ENCODE measurements around the gene INAFM2. TPM values are rescaled to one million over a fixed set of nuclear protein-coding genes. Genes with fewer than 3 reads are reported as not detected.

Gene INAFM2
- polyA plus RNA-seq, 2 donors, result 6.4 to 7.0 TPM

DNA sequence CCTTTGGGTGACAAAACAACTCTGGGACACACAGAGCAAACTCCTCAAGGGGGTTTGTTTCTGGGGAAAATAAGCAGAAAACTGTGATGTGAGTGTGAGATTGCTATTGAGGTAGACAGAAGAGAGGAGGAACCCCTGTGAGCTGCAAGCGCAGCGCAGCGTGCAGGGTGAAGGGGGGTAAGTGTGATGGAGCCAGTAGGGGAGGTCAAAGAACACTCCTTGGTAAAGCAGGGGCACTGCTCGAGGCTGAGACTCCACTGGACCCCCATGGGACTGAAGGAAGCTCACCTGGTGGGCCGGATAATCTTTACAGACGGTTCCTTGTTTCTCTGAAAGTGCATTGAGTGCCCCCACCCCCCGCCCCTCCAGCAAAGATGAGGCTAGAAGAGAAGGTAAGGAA lies 7.5 kb downstream of the INAFM2 start:
- H3K27me3 ChIP-seq (ENCODE audit: control insufficient read depth in 1 of 2, insufficient read depth in 2 of 2, low read length in 2 of 2), result no peaks in the 10 kb centered on the region
- H3K9me3 ChIP-seq (ENCODE audit: control insufficient read depth in 2 of 2, insufficient read depth in 1 of 2, low read depth in 1 of 2, low read length in 1 of 2), result no peaks in the 10 kb centered on the region
- no peak overlapping the region for H3K4me3 ChIP-seq (ENCODE audit: low read depth in 1 of 2, low read length in 2 of 2)
- peaks cover 10 to 23% of the 10 kb centered on the region in 2 donors for H3K4me1 ChIP-seq (ENCODE audit: control insufficient read depth in 2 of 2, insufficient read depth in 2 of 2, low read length in 1 of 2)
- no peaks in the 10 kb centered on the region for H3K36me3 ChIP-seq (ENCODE audit: control insufficient read depth in 2 of 2, insufficient read depth in 2 of 2, low read length in 1 of 2)
- H3K27ac ChIP-seq (ENCODE audit: low read depth in 2 of 2, low read length in 1 of 2), result peak overlapping the region in 1 of 2 donors; percentile 51
- WGBS, 2 donors, result 91 to 92% methylated on average over 7 of the region's 7 CpGs

DNA sequence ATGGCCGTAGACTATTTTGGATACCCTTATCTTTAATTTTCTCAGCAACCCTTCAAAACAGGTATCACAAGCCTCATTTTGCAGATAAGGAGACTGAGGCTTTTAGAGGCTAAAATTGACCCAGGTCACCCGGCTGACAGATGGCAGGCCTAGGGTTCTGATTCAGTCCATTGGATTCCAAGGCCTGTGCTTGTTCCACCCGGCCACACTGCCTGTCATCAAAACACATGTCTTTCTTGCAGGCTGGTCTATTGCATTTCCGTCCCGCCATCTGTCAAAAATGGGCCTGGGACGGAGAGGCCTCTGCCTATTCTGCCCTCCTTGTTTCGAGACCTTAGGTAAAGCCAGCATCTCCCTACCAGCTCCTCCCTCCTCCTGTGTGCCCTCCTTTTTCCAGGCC lies 8.1 kb downstream of the INAFM2 start:
- no peaks in the 10 kb centered on the region for H3K36me3 ChIP-seq (ENCODE audit: control insufficient read depth in 2 of 2, insufficient read depth in 2 of 2, low read length in 1 of 2)
- H3K27ac ChIP-seq (ENCODE audit: low read depth in 2 of 2, low read length in 1 of 2), result no peak overlapping the region
- H3K4me3 ChIP-seq (ENCODE audit: low read depth in 1 of 2, low read length in 2 of 2), result no peak overlapping the region
- 93 to 97% methylated on average over 7 of the region's 7 CpGs for WGBS, 2 donors
- H3K27me3 ChIP-seq (ENCODE audit: control insufficient read depth in 1 of 2, insufficient read depth in 2 of 2, low read length in 2 of 2), result no peaks in the 10 kb centered on the region
- H3K4me1 ChIP-seq (ENCODE audit: control insufficient read depth in 2 of 2, insufficient read depth in 2 of 2, low read length in 1 of 2), result peaks cover 15 to 27% of the 10 kb centered on the region in 2 donors
- H3K9me3 ChIP-seq (ENCODE audit: control insufficient read depth in 2 of 2, insufficient read depth in 1 of 2, low read depth in 1 of 2, low read length in 1 of 2), result no peaks in the 10 kb centered on the region

DNA sequence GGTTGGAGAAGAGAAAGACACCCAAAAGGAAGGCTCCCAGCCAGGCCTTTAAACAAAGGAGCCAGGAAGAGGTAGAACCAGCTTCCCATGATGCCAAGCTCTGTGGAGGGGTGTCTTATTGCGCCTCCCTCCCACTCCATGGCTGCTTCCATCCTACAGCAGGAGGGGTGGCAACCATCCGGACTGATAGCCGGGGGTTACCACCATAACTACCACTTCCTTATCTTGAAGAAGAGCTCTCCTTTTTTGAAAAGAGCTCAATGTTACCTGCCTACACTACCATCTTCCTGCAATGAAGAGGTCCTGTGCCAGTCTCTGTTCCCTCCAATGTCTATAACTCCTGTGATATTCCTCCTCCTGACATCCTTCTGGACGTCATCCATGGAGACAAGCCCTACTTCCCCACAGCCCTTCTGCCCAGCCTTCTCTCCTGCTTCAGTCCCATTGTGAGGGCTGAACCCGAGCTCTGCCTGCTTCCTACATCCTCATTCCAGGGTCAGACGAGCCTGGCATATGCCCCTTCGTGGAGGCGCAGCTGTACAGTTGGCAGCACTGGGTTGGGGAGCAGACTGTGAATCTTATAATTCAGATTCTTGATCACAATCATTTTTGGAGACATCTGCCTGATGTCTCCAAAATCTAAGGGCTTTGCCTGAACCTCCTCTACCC lies 8.8 kb downstream of the INAFM2 start:
- peaks cover 15 to 27% of the 10 kb centered on the region in 2 donors for H3K4me1 ChIP-seq (ENCODE audit: control insufficient read depth in 2 of 2, insufficient read depth in 2 of 2, low read length in 1 of 2)

DNA sequence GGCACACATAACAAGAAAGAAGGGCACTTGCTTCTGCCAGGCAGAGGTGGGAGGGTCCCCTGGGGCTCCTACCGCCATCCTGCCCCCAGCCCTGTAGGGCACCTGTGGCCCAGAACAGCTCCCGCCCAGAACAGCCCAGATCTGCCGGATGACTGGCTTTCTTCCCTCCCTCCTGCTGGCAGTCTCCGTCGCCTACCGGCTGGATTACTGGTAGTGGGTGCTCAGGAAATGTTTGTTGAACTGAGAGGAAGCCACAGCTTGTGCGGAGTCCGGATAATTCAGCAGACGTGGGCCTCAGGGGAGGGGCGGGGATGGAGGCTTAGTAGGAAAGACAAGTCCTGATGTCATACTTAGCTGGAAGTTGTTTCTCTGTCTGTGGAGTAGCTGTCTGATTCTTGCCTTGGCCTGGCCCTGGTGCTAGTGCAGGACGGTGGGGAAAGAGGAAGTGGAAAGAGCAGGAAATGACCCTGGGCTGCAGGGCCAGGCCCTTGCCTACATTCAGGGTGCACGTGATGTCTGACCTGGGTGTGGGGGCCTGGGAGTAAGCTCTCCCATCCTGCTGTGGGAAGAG lies 10.5 kb downstream of the INAFM2 start:
- H3K4me1 ChIP-seq (ENCODE audit: control insufficient read depth in 2 of 2, insufficient read depth in 2 of 2, low read length in 1 of 2), result peaks cover 19 to 43% of the 10 kb centered on the region in 2 donors
- H3K36me3 ChIP-seq (ENCODE audit: control insufficient read depth in 2 of 2, insufficient read depth in 2 of 2, low read length in 1 of 2), result peaks cover 0 to 11% of the 10 kb centered on the region in 2 donors
- H3K4me3 ChIP-seq (ENCODE audit: low read depth in 1 of 2, low read length in 2 of 2), result no peak overlapping the region
- H3K27ac ChIP-seq (ENCODE audit: low read depth in 2 of 2, low read length in 1 of 2), result peak overlapping the region; percentile 84 to 87
- H3K27me3 ChIP-seq (ENCODE audit: control insufficient read depth in 1 of 2, insufficient read depth in 2 of 2, low read length in 2 of 2), result no peaks in the 10 kb centered on the region
- H3K9me3 ChIP-seq (ENCODE audit: control insufficient read depth in 2 of 2, insufficient read depth in 1 of 2, low read depth in 1 of 2, low read length in 1 of 2), result no peaks in the 10 kb centered on the region
- 21 to 36% methylated on average over 11 to 12 of the region's 12 CpGs for WGBS, 2 donors

More for the DNA sequence above, 8.8 kb downstream of the INAFM2 start:
- Histone ChIP-seq H3K27me3 (ENCODE audit: control insufficient read depth in 1 of 2, insufficient read depth in 2 of 2, low read length in 2 of 2) (no peaks in the 10 kb centered on the region), H3K4me3 (ENCODE audit: low read depth in 1 of 2, low read length in 2 of 2) (no peak overlapping the region), H3K36me3 (ENCODE audit: control insufficient read depth in 2 of 2, insufficient read depth in 2 of 2, low read length in 1 of 2) (peaks cover 0 to 3% of the 10 kb centered on the region in 2 donors), H3K27ac (ENCODE audit: low read depth in 2 of 2, low read length in 1 of 2) (no peak overlapping the region), H3K9me3 (ENCODE audit: control insufficient read depth in 2 of 2, insufficient read depth in 1 of 2, low read depth in 1 of 2, low read length in 1 of 2) (no peaks in the 10 kb centered on the region)
- WGBS, 2 donors, result 75 to 80% methylated on average over 8 of the region's 8 CpGs

DNA sequence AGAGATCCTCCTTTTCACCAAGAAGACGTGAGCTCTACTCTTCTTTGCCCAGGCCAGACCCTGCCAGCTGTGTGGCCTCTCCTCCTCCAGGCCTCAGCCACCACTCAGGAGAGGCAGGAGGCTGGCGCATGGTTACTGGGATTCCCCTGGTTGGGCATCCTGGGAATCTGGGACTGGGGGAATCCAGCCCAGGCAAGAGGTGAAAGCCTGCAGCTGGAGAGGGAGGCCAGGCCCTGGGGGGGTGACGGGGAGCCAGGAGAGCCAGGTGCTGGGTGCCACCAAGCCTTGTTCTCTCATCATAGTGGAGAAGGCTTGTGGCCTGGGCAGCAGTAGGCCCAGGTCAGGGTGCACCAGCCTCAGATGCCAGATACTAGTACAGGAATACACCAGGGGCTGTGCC lies 11.0 kb downstream of the INAFM2 start:
- Histone ChIP-seq H3K36me3 (ENCODE audit: control insufficient read depth in 2 of 2, insufficient read depth in 2 of 2, low read length in 1 of 2) (peaks cover 0 to 11% of the 10 kb centered on the region in 2 donors), H3K4me1 (ENCODE audit: control insufficient read depth in 2 of 2, insufficient read depth in 2 of 2, low read length in 1 of 2) (peaks cover 21 to 48% of the 10 kb centered on the region in 2 donors), H3K27ac (ENCODE audit: low read depth in 2 of 2, low read length in 1 of 2) (peak overlapping the region; percentile 84 to 87), H3K9me3 (ENCODE audit: control insufficient read depth in 2 of 2, insufficient read depth in 1 of 2, low read depth in 1 of 2, low read length in 1 of 2) (no peaks in the 10 kb centered on the region), H3K27me3 (ENCODE audit: control insufficient read depth in 1 of 2, insufficient read depth in 2 of 2, low read length in 2 of 2) (no peaks in the 10 kb centered on the region), H3K4me3 (ENCODE audit: low read depth in 1 of 2, low read length in 2 of 2) (no peak overlapping the region)
- WGBS, 2 donors, result 63 to 69% methylated on average over 3 of the region's 3 CpGs

DNA sequence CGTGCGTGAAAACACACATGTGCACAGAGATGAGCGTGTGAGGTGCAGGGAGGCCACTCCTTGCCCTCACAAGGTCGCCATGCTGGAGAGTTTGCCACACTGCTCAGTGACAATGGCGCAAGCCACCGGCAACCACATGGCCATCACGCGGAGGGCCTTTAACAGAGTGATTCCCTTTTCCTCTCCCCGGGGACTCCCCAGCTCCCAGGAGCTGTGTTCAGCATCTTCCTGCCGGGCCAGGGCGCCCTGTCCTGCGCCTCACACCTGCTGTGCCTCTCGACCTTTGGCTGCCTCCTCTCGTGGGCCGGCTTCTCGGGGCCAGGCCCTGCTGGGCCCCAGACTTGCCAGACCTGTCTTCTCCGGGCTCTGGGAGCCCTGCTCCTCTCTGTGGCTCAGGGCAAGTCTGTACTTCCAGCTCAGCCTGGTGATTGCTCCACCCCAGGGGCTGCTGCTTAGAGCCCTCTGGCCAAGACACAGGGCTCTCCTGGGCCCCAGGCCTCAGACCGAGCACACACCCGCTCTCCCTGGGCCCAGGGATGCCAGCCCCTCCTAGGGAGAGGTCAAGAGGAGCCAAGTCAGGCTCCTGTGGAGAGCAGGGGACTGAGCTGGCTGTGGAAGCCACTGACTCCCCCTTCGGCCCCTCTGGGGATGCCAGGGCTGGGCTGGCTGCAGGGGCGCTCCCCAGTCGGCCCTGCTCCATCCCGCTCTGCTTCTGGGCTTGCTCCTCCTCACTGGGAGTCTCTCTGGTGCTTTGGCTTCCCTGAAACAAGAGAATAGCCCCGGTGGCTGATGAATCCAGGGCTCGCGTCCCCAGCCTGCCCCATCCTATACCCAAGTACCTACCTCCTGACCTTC lies 11.7 kb downstream of the INAFM2 start:
- Histone ChIP-seq H3K27me3 (ENCODE audit: control insufficient read depth in 1 of 2, insufficient read depth in 2 of 2, low read length in 2 of 2) (no peaks in the 10 kb centered on the region), H3K36me3 (ENCODE audit: control insufficient read depth in 2 of 2, insufficient read depth in 2 of 2, low read length in 1 of 2) (peaks cover 0 to 11% of the 10 kb centered on the region in 2 donors), H3K27ac (ENCODE audit: low read depth in 2 of 2, low read length in 1 of 2) (peak overlapping the region; percentile 84 to 87), H3K9me3 (ENCODE audit: control insufficient read depth in 2 of 2, insufficient read depth in 1 of 2, low read depth in 1 of 2, low read length in 1 of 2) (no peaks in the 10 kb centered on the region), H3K4me1 (ENCODE audit: control insufficient read depth in 2 of 2, insufficient read depth in 2 of 2, low read length in 1 of 2) (peaks cover 21 to 54% of the 10 kb centered on the region in 2 donors), H3K4me3 (ENCODE audit: low read depth in 1 of 2, low read length in 2 of 2) (no peak overlapping the region)
- WGBS, 2 donors, result 69 to 73% methylated on average over 21 to 26 of the region's 26 CpGs

DNA sequence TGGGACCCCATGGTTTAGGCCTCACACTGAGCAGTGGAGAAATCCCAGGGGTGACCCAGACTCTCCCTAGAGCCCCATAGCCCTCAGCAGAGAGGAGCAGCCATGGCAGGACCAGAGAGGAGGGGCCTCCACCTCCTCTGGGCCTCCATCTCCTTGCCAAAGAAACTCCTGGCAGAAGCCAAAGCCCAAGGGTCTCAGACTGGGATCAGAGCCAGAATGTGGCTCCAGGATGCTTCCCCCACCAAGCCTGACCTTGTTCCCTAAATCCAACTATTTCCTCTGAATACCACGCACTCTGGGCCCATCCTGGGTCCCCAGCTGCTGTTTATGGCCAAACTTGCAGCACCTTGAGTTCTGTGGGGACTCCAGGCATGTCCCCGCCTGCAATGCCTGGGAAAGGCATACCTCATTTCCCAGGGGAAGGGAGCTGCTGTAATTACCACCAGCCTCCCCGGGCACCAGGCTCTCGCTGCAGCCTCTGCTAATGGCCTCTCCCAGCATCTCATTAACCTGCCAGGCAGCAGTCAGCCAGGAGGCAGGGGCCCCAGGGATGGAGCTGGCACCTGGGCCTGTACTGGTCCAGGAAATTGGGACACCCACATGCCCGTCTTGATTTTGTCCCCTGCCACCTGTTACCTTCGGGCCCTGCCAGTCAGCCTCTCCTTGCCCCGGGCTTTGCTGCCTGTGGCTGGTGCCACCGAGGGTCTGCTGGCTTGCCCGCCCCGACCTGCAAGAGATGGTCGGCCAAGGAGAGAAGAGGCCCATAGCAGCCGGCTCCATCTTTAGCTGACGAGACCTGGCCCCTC lies 12.6 kb downstream of the INAFM2 start:
- H3K9me3 ChIP-seq (ENCODE audit: control insufficient read depth in 2 of 2, insufficient read depth in 1 of 2, low read depth in 1 of 2, low read length in 1 of 2), result no peaks in the 10 kb centered on the region
- H3K27me3 ChIP-seq (ENCODE audit: control insufficient read depth in 1 of 2, insufficient read depth in 2 of 2, low read length in 2 of 2), result no peaks in the 10 kb centered on the region
- no peak overlapping the region for H3K4me3 ChIP-seq (ENCODE audit: low read depth in 1 of 2, low read length in 2 of 2)
- peaks cover 21 to 57% of the 10 kb centered on the region in 2 donors for H3K4me1 ChIP-seq (ENCODE audit: control insufficient read depth in 2 of 2, insufficient read depth in 2 of 2, low read length in 1 of 2)
- H3K36me3 ChIP-seq (ENCODE audit: control insufficient read depth in 2 of 2, insufficient read depth in 2 of 2, low read length in 1 of 2), result peaks cover 0 to 11% of the 10 kb centered on the region in 2 donors
- H3K27ac ChIP-seq (ENCODE audit: low read depth in 2 of 2, low read length in 1 of 2), result peak overlapping the region; percentile 84 to 87
- WGBS, 2 donors, result 77 to 91% methylated on average over 8 to 13 of the region's 13 CpGs

DNA sequence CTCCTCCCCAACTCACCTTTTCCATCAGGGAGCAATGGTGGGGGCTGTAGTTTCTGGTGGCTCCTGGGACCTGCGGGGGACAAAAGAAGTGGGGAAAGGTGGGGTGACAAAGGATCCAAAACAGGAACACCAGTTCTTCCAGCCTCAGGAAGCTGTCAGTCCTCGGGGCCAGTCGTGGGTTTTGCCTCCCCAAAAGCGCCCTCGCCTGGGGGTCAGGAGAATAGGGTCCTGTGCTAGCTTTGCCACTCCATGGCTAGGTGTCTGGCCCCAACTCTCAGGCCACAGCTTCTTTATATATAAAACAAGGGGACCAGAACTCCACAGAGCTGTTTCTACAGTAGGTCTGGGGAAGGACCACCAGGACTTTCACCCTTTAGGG lies 13.2 kb downstream of the INAFM2 start:
- Histone ChIP-seq H3K27ac (ENCODE audit: low read depth in 2 of 2, low read length in 1 of 2) (peak overlapping the region; percentile 6 to 8), H3K27me3 (ENCODE audit: control insufficient read depth in 1 of 2, insufficient read depth in 2 of 2, low read length in 2 of 2) (no peaks in the 10 kb centered on the region), H3K4me3 (ENCODE audit: low read depth in 1 of 2, low read length in 2 of 2) (no peak overlapping the region), H3K4me1 (ENCODE audit: control insufficient read depth in 2 of 2, insufficient read depth in 2 of 2, low read length in 1 of 2) (peaks cover 21 to 57% of the 10 kb centered on the region in 2 donors), H3K9me3 (ENCODE audit: control insufficient read depth in 2 of 2, insufficient read depth in 1 of 2, low read depth in 1 of 2, low read length in 1 of 2) (no peaks in the 10 kb centered on the region), H3K36me3 (ENCODE audit: control insufficient read depth in 2 of 2, insufficient read depth in 2 of 2, low read length in 1 of 2) (peaks cover 0 to 11% of the 10 kb centered on the region in 2 donors)
- WGBS, 2 donors, result 79 to 80% methylated on average over 5 of the region's 5 CpGs

DNA sequence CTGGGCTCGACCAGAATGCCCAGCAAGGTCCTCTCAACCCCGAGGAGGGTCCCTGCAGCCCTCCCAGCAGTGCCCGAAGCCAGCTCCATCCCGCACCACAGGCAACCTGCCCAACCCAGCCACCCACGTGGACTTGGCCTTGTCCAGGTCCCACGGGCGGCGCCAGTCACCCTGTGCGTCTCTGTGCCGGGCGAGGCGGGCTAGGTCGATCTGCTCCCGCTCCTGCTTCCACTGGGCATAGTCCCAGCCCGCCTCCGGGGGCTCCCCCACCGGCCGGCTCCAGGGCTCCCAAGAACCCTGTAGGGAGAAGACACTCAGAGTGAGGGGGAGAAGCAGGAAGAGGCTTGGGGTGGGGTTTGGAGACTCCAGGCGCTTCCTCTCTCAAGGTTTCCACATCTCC lies 14.1 kb downstream of the INAFM2 start:
- H3K36me3 ChIP-seq (ENCODE audit: control insufficient read depth in 2 of 2, insufficient read depth in 2 of 2, low read length in 1 of 2), result peaks cover 0 to 11% of the 10 kb centered on the region in 2 donors
- H3K27ac ChIP-seq (ENCODE audit: low read depth in 2 of 2, low read length in 1 of 2), result peak overlapping the region in 1 of 2 donors; percentile 8
- 52 to 58% methylated on average over 19 of the region's 19 CpGs for whole genome bisulfite sequencing, 2 donors
- H3K27me3 ChIP-seq (ENCODE audit: control insufficient read depth in 1 of 2, insufficient read depth in 2 of 2, low read length in 2 of 2), result no peaks in the 10 kb centered on the region
- no peaks in the 10 kb centered on the region for H3K9me3 ChIP-seq (ENCODE audit: control insufficient read depth in 2 of 2, insufficient read depth in 1 of 2, low read depth in 1 of 2, low read length in 1 of 2)
- H3K4me3 ChIP-seq (ENCODE audit: low read depth in 1 of 2, low read length in 2 of 2), result peak overlapping the region in 1 of 2 donors; percentile 9
- H3K4me1 ChIP-seq (ENCODE audit: control insufficient read depth in 2 of 2, insufficient read depth in 2 of 2, low read length in 1 of 2), result peaks cover 21 to 57% of the 10 kb centered on the region in 2 donors

All from esophagus (tissue), 2 donors.